ENCODE results near the gene UTP20.
A peak's percentile ranks its signal among the peaks of the same experiment; 100 is the strongest.

The UTP20 gene

DNA sequence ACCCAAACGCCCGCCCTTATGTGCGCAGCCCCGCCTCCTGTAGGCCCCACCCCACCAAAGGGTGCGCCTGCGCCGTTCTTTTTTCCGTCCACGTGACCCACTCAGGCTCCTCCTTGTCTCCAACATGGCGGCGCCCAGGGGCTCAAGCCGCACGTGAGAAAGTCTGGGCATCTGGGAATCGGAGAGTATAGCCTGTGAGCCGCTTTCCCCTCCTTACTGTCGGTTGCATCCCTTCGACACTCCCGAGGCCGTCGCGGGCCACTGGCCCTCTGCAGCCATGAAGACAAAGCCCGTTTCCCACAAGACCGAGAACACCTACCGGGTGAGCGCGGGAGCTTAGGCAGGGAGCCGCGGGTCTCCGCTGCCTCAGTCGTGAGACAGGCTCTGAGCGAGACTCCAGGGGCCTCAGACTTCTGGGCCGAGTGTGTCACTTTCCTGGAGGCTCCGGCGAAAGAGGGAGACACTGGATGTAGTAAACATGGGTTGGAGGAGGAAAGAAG lies at the start of gene UTP20:
Gene UTP20, plus strand, starts transcription at position 100 of the 500 bp plus-strand sequence. Its CDS starts 178 bp downstream, at position 278.
- Histone ChIP-seq H3K36me3 (ENCODE audit: control insufficient read depth in 2 of 2, insufficient read depth in 1 of 2, low read length in 2 of 2) (peaks cover 0 to 21% of the 10 kb centered on the region in 2 experiments; a peak in 1 of 3 replicates), H3K27ac (ENCODE audit: extremely low read depth, low read depth, low read length) (no peak within 1 kb of the TSS; the same call in 1 of the 2 replicates), H3K4me3 (ENCODE audit: low read depth, low read length) (peak within 1 kb of the TSS; percentile 95), H3K4me1 (ENCODE audit: control insufficient read depth, insufficient read depth, low read length) (no peaks in the 10 kb centered on the region), H3K9me3 (ENCODE audit: control insufficient read depth, insufficient read depth, low read depth, low read length) (no peaks in the 10 kb centered on the region)
- ChIA-PET POLR2A (no interaction called here), CTCF (interaction anchor here (1.0 kb wide), 1 partner anchor 44 kb away, joined by 3 read pairs; no protein-coding TSS in a partner anchor)
- TF ChIP-seq, protein P1, sequence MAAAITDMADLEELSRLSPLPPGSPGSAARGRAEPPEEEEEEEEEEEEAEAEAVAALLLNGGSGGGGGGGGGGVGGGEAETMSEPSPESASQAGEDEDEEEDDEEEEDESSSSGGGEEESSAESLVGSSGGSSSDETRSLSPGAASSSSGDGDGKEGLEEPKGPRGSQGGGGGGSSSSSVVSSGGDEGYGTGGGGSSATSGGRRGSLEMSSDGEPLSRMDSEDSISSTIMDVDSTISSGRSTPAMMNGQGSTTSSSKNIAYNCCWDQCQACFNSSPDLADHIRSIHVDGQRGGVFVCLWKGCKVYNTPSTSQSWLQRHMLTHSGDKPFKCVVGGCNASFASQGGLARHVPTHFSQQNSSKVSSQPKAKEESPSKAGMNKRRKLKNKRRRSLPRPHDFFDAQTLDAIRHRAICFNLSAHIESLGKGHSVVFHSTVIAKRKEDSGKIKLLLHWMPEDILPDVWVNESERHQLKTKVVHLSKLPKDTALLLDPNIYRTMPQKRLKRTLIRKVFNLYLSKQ (tag by site-specific recombination; IDR thresholded peaks at IDR 0.05; ENCODE audit: borderline replicate concordance): no peak
- TF ChIP-seq ZBTB21 (tag by site-specific recombination; IDR thresholded peaks at IDR 0.05): no peak
- peak; percentile 95 for TF ChIP-seq YY1 (tag by site-specific recombination; IDR thresholded peaks at IDR 0.05)
- TF ChIP-seq KLF10 (tag by site-specific recombination; IDR thresholded peaks at IDR 0.05): no peak
- TF ChIP-seq OSR2 (tag by site-specific recombination; IDR thresholded peaks at IDR 0.05): no peak
- TF ChIP-seq YY2 (tag by site-specific recombination; IDR thresholded peaks at IDR 0.05): peak; percentile 92
- no peak for TF ChIP-seq ZNF768 (tag by site-specific recombination; IDR thresholded peaks at IDR 0.05)
- TF ChIP-seq ZNF670 (tag by site-specific recombination; IDR thresholded peaks at IDR 0.05; ENCODE audit: low read depth): no peak
- no peak for TF ChIP-seq FEZF1 (tag by site-specific recombination; IDR thresholded peaks at IDR 0.05)
- TF ChIP-seq, protein P2, sequence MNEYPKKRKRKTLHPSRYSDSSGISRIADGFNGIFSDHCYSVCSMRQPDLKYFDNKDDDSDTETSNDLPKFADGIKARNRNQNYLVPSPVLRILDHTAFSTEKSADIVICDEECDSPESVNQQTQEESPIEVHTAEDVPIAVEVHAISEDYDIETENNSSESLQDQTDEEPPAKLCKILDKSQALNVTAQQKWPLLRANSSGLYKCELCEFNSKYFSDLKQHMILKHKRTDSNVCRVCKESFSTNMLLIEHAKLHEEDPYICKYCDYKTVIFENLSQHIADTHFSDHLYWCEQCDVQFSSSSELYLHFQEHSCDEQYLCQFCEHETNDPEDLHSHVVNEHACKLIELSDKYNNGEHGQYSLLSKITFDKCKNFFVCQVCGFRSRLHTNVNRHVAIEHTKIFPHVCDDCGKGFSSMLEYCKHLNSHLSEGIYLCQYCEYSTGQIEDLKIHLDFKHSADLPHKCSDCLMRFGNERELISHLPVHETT (tag by site-specific recombination; IDR thresholded peaks at IDR 0.05): 0 out of 2 replicates have a peak, but pooled peaks have one; percentile 44
- peak; percentile 71; the same call in 1 of the 2 replicates for TF ChIP-seq ZNF24 (tag by site-specific recombination; IDR thresholded peaks at IDR 0.05)
- TF ChIP-seq ZNF521 (tag by site-specific recombination; IDR thresholded peaks at IDR 0.05): no peak
- TF ChIP-seq ZNF112 (tag by site-specific recombination; IDR thresholded peaks at IDR 0.05): no peak
- TF ChIP-seq ZBTB17 (tag by site-specific recombination; IDR thresholded peaks at IDR 0.05): peak; percentile 85
- TF ChIP-seq KLF9 (tag by site-specific recombination; IDR thresholded peaks at IDR 0.05; ENCODE audit: low read depth): peak; percentile 60
- TF ChIP-seq ZNF239 (tag by site-specific recombination; IDR thresholded peaks at IDR 0.05): no peak
- peak; percentile 54; the same call in 1 of the 2 replicates for TF ChIP-seq ZXDB (tag by site-specific recombination; IDR thresholded peaks at IDR 0.05)
- TF ChIP-seq, protein P3, sequence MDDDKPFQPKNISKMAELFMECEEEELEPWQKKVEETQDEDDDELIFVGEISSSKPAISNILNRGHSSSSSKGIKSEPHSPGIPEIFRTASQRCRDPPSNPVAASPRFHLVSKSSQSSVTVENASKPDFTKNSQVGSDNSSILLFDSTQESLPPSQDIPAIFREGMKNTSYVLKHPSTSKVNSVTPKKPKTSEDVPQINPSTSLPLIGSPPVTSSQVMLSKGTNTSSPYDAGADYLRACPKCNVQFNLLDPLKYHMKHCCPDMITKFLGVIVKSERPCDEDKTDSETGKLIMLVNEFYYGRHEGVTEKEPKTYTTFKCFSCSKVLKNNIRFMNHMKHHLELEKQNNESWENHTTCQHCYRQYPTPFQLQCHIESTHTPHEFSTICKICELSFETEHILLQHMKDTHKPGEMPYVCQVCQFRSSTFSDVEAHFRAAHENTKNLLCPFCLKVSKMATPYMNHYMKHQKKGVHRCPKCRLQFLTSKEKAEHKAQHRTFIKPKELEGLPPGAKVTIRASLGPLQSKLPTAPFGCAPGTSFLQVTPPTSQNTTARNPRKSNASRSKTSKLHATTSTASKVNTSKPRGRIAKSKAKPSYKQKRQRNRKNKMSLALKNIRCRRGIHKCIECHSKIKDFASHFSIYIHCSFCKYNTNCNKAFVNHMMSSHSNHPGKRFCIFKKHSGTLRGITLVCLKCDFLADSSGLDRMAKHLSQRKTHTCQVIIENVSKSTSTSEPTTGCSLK (tag by site-specific recombination; IDR thresholded peaks at IDR 0.05): no peak
- TF ChIP-seq, protein P4, sequence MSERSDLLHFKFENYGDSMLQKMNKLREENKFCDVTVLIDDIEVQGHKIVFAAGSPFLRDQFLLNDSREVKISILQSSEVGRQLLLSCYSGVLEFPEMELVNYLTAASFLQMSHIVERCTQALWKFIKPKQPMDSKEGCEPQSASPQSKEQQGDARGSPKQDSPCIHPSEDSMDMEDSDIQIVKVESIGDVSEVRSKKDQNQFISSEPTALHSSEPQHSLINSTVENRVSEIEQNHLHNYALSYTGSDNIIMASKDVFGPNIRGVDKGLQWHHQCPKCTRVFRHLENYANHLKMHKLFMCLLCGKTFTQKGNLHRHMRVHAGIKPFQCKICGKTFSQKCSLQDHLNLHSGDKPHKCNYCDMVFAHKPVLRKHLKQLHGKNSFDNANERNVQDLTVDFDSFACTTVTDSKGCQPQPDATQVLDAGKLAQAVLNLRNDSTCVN (tag by site-specific recombination; optimal IDR thresholded peaks at IDR 0.05): peak; percentile 33
- no peak for TF ChIP-seq ZNF785 (tag by site-specific recombination; IDR thresholded peaks at IDR 0.05)
- TF ChIP-seq, protein P5, sequence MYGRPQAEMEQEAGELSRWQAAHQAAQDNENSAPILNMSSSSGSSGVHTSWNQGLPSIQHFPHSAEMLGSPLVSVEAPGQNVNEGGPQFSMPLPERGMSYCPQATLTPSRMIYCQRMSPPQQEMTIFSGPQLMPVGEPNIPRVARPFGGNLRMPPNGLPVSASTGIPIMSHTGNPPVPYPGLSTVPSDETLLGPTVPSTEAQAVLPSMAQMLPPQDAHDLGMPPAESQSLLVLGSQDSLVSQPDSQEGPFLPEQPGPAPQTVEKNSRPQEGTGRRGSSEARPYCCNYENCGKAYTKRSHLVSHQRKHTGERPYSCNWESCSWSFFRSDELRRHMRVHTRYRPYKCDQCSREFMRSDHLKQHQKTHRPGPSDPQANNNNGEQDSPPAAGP (tag by site-specific recombination; IDR thresholded peaks at IDR 0.05): 0 out of 2 replicates have a peak, but pooled peaks have one; percentile 43
- TF ChIP-seq ZNF266 (tag by site-specific recombination; IDR thresholded peaks at IDR 0.05; ENCODE audit: low read depth): no peak
- no peak for TF ChIP-seq ZNF555 (tag by site-specific recombination; conservative IDR thresholded peaks at IDR 0.05)
- TF ChIP-seq ZNF473 (tag by site-specific recombination; IDR thresholded peaks at IDR 0.05): no peak
- no peak for TF ChIP-seq ZNF791 (tag by site-specific recombination; IDR thresholded peaks at IDR 0.05)
- TF ChIP-seq ZNF558 (tag by site-specific recombination; IDR thresholded peaks at IDR 0.05): no peak
- no peak for TF ChIP-seq ZNF626 (tag by site-specific recombination; IDR thresholded peaks at IDR 0.05)
- TF ChIP-seq ZNF2 (tag by site-specific recombination; IDR thresholded peaks at IDR 0.05): 0 out of 2 replicates have a peak, but pooled peaks have one; percentile 38
- no peak for TF ChIP-seq ZNF302 (tag by site-specific recombination; IDR thresholded peaks at IDR 0.05; ENCODE audit: low read depth)

Data from HEK293 (cell line).